Measurements from ENCODE around the gene RPS27L. TPM values are rescaled to one million over a fixed set of nuclear protein-coding genes. Genes with fewer than 3 reads are reported as not detected.
"Not testable (repeated sequence)": the region's sequence is repeated elsewhere in the genome, so short reads cannot be mapped to it uniquely, and the experiment has no call there.

The RPS27L gene
- total RNA-seq, 1 experiment from 2014 or later: 193 TPM

DNA sequence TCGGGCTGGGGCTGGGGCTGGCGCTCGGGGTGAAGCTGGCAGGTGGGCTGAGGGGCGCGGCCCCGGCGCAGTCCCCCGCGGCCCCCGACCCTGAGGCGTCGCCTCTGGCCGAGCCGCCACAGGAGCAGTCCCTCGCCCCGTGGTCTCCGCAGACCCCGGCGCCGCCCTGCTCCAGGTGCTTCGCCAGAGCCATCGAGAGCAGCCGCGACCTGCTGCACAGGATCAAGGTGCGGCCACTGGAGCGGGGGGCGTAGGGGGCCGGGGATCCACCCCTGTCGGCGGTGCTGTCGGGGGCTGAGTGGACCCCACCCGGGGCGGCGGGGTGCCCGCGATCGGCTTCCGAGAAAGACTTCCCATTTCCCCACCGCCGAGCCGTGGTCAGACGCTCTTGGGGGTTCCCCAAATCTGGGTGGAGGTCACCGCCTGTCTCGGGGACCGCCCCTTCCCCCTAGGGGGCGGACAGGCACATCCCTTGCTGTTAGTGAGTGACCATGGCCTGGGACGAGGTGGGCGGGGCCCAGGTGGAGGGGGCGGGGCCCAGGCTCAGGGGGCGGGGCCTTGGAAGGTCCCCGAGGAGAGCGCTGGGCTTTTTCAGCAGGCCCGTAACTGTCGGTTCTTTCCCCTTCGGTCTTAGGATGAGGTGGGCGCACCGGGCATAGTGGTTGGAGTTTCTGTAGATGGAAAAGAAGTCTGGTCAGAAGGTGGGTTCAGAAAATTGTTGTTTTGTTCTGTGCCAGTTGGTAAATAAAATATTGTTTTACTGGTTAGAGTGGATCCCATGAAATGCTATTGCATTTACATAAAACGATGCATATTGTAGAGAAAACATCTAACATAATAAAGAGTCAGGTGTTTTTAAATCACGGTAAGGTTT is 35.0 kb downstream of the RPS27L start:
- H3K9me3 ChIP-seq: peaks cover 13% of the 10 kb centered on the region
- H3K27me3 ChIP-seq: no peaks in the 10 kb centered on the region
- DNase-seq: peak; percentile 80
- peak overlapping the region; percentile 98 for H3K4me3 ChIP-seq
- H3K36me3 ChIP-seq: peaks cover 16% of the 10 kb centered on the region

DNA sequence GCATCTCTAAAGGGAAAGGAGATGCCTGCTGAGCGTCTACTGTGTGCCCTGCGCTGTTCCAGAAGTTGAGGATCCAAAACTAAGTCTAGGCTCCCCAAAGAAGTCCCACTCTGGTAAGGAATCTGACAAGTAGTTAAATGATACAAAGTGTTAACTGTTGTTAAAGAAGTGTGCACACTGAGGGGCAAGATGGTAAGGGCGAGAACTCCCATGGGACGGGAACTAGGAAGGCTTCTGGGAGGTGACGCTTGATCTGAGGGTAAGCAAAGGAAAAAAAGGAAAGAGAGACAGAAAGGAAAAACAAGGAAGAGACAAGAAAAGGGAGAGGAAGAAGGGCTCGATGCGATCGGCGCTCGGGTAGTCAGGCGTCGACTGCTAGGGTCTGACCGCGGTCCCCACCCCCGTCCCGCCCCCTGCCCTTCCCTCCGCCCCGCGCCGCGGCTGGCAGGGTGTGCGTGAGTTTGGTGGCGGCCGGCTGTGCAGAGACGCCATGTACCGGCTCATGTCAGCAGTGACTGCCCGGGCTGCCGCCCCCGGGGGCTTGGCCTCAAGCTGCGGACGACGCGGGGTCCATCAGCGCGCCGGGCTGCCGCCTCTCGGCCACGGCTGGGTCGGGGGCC is 35.8 kb downstream of the RPS27L start, which contains the start of gene LACTB:
Gene LACTB (plus strand): TSS at position 480 of the 620 bp plus-strand sequence. CDS start 11 bp downstream, at position 491.
- Histone ChIP-seq H3K9me3 (peaks cover 13% of the 10 kb centered on the region), H3K27me3 (no peaks in the 10 kb centered on the region)
- DNase-seq: peak; percentile 88

DNA sequence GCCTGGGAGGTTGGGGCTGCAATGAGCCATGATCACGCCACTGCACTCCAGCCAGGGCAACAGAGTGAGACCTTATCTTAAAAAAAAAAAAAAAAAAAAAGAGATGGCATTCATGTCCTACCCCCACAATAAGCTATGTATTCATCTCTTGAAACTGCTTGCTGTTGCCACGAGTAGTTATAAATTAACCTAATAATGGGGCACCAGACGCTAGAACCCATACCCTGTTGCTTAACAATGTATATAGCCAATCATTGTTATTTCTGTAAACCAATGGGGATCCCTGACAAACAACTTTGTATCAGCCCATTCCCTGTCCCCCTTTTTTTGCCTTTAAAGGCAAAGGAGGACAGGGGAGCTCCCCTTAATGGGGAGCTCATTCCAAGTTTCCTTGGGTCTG is 38.4 kb downstream of the RPS27L start:
- H3K9me3 ChIP-seq: peaks cover 13% of the 10 kb centered on the region
- no peaks in the 10 kb centered on the region for H3K27me3 ChIP-seq
- peaks cover 4% of the 10 kb centered on the region; the same call in 1 of the 2 replicates for H3K36me3 ChIP-seq
- no peak for DNase-seq
- no peak overlapping the region for H3K4me3 ChIP-seq

More for the DNA sequence above, 35.8 kb downstream of the RPS27L start, which contains the start of gene LACTB:
- Histone ChIP-seq H3K4me3 (peak within 1 kb of the TSS; percentile 98), H3K36me3 (peaks cover 8% of the 10 kb centered on the region)

DNA sequence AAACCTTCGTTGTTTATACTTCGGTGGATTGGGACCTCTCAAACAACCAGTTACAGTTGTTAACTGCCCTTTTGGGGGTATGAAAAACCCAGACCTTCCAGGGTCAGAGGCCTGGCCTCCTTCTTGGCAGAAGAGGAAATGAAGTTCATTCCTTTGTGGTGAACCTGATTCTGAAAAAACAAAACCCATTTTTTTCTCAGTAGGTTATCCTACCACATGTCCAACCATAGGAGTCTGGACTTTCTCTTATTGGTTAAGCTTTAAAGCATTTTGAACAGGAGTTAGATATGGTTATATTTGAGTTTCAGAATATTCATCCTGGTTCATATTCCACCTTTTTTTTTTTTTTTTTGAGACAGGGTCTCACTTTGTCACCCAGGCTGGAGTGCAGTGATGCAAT is 42.8 kb downstream of the RPS27L start:
- Histone ChIP-seq H3K27me3 (no peaks in the 10 kb centered on the region), H3K4me3 (no peak overlapping the region), H3K9me3 (peaks cover 8% of the 10 kb centered on the region), H3K36me3 (no peaks in the 10 kb centered on the region)
- no peak for DNase-seq

DNA sequence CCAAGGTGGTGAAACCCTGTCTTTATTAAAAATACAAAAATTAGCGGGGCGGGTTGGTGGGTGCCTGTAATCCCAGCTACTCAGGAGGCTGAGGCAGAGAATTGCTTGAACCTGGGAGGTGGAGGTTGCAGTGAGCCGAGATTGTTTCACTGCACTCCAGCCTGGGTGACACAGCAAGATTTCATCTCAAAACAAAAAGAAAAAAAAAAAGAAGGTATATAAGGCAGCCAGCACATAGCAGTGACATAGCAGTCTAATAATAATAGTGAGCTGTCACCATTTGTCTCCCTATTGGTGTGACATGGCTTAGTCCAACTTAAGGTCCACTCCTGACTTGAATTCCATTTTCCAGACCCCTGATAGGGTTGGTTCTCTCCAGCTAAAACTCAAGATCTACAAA is 44.4 kb downstream of the RPS27L start:
- DNase-seq: no peak
- Histone ChIP-seq H3K4me3 (no peak overlapping the region), H3K9me3 (peaks cover 2% of the 10 kb centered on the region; the same call in 1 of the 2 replicates), H3K36me3 (no peaks in the 10 kb centered on the region), H3K27me3 (no peaks in the 10 kb centered on the region)

DNA sequence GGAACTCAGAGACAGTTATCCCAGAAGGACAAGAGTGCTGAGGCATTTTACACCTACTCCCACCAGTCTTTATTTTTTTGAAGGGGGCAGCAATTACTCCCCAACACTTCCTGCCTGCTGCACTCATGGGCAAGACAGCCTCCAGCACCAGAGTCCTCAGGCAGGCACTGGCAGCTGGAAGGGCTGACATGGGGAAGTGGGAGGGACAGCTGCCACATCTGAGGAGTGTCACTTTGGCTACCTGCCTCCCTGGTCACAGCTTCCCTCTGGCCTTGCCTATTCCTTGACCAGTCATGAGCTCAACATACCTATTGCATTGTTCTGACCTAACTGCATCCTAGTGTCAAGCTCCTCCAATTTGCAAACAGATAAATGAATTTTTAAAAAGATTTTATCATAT is 45.8 kb downstream of the RPS27L start:
- Histone ChIP-seq H3K9me3 (peaks cover 2% of the 10 kb centered on the region; the same call in 1 of the 2 replicates), H3K36me3 (no peaks in the 10 kb centered on the region), H3K4me3 (no peak overlapping the region), H3K27me3 (no peaks in the 10 kb centered on the region)
- no peak for DNase-seq

DNA sequence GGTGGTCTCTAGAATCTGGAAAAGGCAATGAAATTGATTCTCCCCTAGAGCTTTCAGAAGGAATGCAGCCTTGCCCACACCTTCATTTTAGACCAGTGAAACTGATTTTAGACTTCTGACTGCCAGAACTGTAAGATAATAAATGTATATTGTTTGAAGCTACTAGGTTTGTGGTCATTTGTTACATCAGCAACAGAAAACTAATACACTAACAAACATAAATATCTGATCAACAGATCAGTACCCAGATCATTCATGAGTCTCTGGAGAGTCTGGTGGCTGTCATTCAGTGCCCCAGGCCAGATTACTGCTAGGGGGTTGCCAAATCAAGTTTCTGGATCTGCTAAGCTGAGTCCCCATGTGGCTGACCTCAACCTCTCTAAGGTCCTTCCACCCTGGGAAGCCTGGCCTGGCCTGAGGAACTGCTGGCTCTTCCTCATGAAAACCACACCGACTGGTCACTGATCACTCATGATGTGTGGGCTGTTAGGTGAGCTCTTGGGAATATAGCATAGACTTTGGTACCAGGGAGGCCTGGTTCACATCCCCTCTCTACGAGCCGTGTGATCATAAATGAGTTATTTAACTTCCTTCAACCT is 46.8 kb downstream of the RPS27L start:
- peak; percentile 27 for DNase-seq
- H3K27me3 ChIP-seq: no peaks in the 10 kb centered on the region
- peaks cover 8% of the 10 kb centered on the region for H3K9me3 ChIP-seq
- no peaks in the 10 kb centered on the region for H3K36me3 ChIP-seq
- no peak overlapping the region for H3K4me3 ChIP-seq

DNA sequence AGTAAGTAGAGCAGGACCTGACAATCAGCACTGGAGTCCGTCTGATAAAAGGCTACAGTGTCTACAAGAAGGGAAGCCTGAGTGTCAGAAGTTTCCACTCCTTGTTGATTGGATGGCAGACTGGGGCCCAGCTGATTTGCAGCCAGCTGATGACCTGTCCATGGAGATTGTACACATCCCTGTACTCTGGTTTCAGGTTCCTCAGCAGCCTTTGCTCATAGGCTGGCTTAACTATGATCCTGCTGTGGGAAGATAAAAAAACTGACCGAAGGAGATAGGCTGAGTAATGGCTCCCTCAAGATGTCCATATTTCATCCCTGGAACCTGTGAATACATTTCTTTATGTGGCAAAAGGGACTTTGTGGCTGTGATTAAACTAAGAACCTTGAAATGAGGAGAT is 47.4 kb downstream of the RPS27L start:
- Histone ChIP-seq H3K27me3 (no peaks in the 10 kb centered on the region), H3K4me3 (no peak overlapping the region), H3K36me3 (no peaks in the 10 kb centered on the region), H3K9me3 (peaks cover 12% of the 10 kb centered on the region)
- no peak for DNase-seq

DNA sequence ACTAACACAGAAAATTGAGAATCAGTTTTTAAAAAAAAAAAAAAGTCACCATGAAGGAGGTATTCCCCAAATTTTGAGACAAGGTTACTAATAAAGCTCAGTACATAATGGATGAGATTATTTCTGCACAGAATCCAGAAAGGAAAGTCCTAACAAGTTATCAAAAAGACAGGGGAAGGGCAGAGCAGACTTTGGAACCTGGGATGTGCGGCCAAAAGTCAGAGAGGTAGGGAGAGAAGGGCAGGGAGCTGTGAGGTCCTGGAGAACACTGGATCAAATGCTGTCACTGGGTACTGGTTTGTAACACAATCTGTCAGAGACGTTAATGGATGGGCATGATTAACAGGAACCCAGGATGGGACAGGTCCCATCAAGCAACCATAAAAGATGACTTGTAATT is 47.8 kb downstream of the RPS27L start:
- Histone ChIP-seq H3K9me3 (peaks cover 12% of the 10 kb centered on the region), H3K27me3 (no peaks in the 10 kb centered on the region), H3K36me3 (no peaks in the 10 kb centered on the region), H3K4me3 (no peak overlapping the region)
- no peak for DNase-seq

DNA sequence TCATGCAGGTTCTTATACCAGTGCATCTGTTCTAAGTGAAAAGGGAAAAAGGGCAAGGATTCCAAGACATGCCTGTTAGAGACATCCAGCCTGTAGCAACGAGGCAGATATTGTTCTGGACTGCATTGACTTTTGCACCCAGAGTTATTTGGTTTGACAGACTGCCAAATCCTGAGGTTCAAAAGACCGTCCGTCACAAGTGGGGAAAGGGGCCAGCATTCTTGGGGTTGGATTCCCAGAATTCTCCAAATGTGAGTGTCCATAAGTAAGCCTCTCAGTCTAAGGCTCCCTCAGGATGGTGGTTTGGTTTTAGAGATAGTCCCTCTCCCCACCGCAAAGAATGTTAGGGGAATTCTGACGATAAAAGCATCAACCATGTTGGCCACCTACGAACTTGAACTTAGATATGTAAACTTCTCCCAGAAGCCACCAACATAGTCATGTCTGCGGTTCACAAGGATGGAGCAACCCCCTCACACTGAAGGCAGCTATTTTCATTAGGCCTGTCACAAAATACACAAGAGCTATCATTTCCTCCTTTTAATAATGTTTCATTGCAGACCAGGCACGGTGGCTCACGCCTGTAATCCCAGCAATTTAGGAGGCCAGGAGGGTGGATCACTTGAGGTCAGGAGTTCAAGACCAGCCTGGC is 49.3 kb downstream of the RPS27L start:
- Histone ChIP-seq H3K36me3 (no peaks in the 10 kb centered on the region), H3K4me3 (no peak overlapping the region), H3K27me3 (no peaks in the 10 kb centered on the region), H3K9me3 (peaks cover 12% of the 10 kb centered on the region)
- DNase-seq: peak; percentile 94

DNA sequence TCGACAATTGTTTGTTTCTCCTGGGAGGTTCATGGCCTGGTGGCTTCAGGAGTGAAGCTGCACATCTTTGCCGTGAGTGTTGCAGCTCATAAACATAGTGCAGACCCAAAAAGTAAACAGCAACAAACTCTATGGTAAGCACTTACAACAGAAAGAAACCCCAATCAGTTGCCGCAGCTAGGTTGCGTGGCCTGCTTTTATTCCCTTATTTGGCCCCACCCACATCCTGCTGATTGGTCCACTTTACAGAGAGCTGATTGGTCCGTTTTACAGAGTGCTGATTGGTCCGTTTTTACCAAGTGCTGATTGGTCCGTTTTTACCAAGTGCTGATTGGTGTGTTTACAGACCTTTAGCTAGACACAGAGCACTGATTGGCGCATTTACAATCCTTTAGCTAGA is 51.9 kb downstream of the RPS27L start:
- H3K36me3 ChIP-seq, H3K4me3 ChIP-seq, H3K27me3 ChIP-seq, DNase-seq: not testable (repeated sequence)
- peaks cover 16% of the 10 kb centered on the region for H3K9me3 ChIP-seq

DNA sequence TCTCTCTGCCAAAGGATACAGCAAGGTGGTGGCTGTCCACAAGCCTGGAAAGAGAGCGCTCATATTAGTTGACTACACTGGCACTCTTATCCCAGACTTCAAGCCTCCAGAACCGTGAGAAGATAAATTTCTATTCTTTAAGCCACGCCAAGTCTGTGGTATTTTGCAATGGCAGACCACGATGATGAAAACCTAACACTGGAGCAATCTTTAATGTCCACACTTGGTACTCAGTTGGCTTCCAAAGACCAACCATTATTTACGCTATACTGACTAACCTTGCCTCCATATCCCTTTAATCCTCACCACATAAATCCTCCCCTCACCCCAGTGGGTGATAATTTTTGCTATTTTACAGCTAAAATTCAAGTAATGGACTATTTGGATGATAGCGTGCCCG is 52.5 kb downstream of the RPS27L start:
- peaks cover 17% of the 10 kb centered on the region for H3K9me3 ChIP-seq
- H3K36me3 ChIP-seq: no peaks in the 10 kb centered on the region
- no peak for DNase-seq
- H3K4me3 ChIP-seq: no peak overlapping the region
- no peaks in the 10 kb centered on the region for H3K27me3 ChIP-seq

DNA sequence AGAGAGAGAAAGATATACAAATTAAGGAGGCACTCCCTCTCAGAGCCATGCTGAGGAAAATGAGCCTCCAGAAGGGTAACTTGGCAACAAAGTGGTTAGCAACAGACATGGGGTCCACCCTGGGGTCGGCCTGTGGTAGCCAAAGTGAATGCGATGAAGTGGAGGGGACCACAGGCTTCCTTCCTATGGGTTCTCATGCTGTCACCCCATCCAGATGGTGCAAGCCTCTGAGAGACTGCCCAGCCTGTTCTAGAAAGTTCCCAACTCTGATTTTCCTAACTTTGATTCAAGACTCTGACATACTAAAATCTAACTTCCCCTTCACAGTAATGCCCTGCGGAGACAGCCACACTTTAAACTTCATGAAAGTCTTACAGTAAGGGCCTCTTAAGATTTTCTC is 53.9 kb downstream of the RPS27L start:
- Histone ChIP-seq H3K36me3 (no peaks in the 10 kb centered on the region), H3K27me3 (no peaks in the 10 kb centered on the region), H3K4me3 (no peak overlapping the region), H3K9me3 (peaks cover 17% of the 10 kb centered on the region)
- no peak for DNase-seq

DNA sequence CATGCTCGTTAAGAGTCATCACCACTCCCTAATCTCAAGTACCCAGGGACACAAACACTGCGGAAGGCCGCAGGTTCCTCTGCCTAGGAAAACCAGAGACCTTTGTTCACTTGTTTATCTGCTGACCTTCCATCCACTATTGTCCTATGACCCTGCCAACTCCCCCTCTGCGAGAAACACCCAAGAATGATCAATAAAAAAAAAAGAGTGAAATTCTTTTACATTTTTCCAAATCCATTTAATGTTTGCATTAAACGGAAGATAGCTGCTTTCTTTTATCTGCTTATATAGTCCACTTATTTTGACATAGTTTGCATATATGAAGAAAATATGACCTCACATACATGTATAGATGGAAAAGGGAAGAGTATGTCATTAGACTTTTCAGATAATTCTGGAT is 57.7 kb downstream of the RPS27L start:
- not testable (repeated sequence) for DNase-seq, H3K9me3 ChIP-seq, H3K4me3 ChIP-seq, H3K36me3 ChIP-seq, H3K27me3 ChIP-seq

DNA sequence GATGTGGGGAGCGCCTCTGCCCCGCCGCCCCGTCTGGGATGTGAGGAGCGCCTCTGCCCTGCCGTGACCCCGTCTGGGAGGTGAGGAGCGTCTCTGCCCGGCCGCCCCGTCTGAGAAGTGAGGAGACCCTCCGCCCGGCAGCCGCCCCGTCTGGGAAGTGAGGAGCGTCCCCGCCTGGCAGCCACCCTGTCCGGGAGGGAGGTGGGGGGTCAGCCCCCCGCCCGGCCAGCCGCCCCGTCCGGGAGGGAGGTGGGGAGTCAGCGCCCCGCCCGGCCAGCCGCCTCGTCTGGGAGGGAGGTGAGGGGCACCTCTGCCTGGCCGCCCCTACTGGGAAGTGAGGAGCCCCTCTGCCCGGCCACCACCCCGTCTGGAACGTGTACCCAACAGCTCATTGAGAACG is 58.4 kb downstream of the RPS27L start:
- H3K9me3 ChIP-seq, H3K27me3 ChIP-seq, H3K36me3 ChIP-seq, H3K4me3 ChIP-seq, DNase-seq: not testable (repeated sequence)

All from MG63 (cell line).